Liver (tissue), 3 donors: ENCODE results near the gene CCDC192.

ENCODE experiments used
- SP1 ChIP-seq: IDR thresholded peaks from 2 replicates; pipeline ENCODE4 v1.6.1; 2018; ENCODE audit warnings: antibody characterized with exemption, mild to moderate bottlenecking
- YY1 ChIP-seq: IDR thresholded peaks from 2 replicates; pipeline ENCODE4 v1.6.1; 2016; ENCODE audit warnings: antibody characterized with exemption, mild to moderate bottlenecking
- TF ChIP-seq, protein P1 (sequence below): fragments of 150-350 bp; IDR thresholded peaks from 2 replicates; pipeline ENCODE4 v1.5.1; 2017; ENCODE audit warnings: improper control_type of control experiment, low read depth, low read length; ENCODE audit not compliant: missing input control
- TF ChIP-seq, protein P2 (sequence below): IDR thresholded peaks from 2 replicates; pipeline ENCODE4 v1.6.1; 2016; ENCODE audit warnings: antibody characterized with exemption, mild to moderate bottlenecking
- donor health status: healthy.
- donor health status: healthy.

DNA sequence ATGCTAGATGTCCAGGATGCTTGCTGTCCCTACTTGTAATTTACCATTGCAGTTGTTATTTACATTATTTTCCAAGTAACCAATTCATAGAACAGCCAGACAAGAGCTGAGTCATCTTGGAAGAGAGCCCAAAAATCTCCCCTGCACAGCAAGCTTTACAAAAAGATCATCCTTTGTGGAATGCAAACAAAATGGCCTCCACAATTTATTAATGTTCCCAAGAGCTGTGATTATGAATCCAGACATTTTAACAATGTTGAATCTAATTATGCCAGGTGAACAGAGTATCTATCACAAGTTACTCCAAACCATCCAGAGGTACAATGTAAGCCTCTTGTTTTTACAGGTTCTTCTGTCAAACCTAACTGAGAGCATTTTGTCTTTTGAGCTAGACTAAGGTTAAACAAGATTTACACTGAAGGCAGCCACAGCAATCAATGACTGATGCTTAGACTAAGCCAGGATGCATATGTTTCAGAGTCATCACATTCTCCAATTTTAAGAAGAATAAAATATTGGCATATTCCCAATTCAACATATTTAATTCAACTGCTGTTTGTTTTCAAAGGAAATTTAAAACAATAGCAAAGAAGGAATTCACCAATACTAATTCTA lies 285.1 kb downstream of the CCDC192 start:
- TF ChIP-seq, protein P1, sequence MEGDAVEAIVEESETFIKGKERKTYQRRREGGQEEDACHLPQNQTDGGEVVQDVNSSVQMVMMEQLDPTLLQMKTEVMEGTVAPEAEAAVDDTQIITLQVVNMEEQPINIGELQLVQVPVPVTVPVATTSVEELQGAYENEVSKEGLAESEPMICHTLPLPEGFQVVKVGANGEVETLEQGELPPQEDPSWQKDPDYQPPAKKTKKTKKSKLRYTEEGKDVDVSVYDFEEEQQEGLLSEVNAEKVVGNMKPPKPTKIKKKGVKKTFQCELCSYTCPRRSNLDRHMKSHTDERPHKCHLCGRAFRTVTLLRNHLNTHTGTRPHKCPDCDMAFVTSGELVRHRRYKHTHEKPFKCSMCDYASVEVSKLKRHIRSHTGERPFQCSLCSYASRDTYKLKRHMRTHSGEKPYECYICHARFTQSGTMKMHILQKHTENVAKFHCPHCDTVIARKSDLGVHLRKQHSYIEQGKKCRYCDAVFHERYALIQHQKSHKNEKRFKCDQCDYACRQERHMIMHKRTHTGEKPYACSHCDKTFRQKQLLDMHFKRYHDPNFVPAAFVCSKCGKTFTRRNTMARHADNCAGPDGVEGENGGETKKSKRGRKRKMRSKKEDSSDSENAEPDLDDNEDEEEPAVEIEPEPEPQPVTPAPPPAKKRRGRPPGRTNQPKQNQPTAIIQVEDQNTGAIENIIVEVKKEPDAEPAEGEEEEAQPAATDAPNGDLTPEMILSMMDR, result no peak
- TF ChIP-seq, protein P2, sequence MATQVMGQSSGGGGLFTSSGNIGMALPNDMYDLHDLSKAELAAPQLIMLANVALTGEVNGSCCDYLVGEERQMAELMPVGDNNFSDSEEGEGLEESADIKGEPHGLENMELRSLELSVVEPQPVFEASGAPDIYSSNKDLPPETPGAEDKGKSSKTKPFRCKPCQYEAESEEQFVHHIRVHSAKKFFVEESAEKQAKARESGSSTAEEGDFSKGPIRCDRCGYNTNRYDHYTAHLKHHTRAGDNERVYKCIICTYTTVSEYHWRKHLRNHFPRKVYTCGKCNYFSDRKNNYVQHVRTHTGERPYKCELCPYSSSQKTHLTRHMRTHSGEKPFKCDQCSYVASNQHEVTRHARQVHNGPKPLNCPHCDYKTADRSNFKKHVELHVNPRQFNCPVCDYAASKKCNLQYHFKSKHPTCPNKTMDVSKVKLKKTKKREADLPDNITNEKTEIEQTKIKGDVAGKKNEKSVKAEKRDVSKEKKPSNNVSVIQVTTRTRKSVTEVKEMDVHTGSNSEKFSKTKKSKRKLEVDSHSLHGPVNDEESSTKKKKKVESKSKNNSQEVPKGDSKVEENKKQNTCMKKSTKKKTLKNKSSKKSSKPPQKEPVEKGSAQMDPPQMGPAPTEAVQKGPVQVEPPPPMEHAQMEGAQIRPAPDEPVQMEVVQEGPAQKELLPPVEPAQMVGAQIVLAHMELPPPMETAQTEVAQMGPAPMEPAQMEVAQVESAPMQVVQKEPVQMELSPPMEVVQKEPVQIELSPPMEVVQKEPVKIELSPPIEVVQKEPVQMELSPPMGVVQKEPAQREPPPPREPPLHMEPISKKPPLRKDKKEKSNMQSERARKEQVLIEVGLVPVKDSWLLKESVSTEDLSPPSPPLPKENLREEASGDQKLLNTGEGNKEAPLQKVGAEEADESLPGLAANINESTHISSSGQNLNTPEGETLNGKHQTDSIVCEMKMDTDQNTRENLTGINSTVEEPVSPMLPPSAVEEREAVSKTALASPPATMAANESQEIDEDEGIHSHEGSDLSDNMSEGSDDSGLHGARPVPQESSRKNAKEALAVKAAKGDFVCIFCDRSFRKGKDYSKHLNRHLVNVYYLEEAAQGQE, result no peak
- TF ChIP-seq YY1, result no peak
- TF ChIP-seq SP1, result no peak
